ENCODE measurements around the gene TRUB1.
"Not testable (repeated sequence)": the region's sequence is repeated elsewhere in the genome, so short reads cannot be mapped to it uniquely, and the experiment has no call there.

Gene TRUB1

GRCh38 chr10:114925587-114926586 is 12.1 kb upstream of the TRUB1 start:
- no peak for DNase-seq (ENCODE audit: low read depth)

- no peak for DNase-seq (ENCODE audit: low read depth)
Observed at GRCh38 chr10:114928818-114929217, 9.2 kb upstream of the TRUB1 start.

- no peak for DNase-seq (ENCODE audit: low read depth)
Observed at GRCh38 chr10:114930320-114930719, 7.7 kb upstream of the TRUB1 start.

DNA sequence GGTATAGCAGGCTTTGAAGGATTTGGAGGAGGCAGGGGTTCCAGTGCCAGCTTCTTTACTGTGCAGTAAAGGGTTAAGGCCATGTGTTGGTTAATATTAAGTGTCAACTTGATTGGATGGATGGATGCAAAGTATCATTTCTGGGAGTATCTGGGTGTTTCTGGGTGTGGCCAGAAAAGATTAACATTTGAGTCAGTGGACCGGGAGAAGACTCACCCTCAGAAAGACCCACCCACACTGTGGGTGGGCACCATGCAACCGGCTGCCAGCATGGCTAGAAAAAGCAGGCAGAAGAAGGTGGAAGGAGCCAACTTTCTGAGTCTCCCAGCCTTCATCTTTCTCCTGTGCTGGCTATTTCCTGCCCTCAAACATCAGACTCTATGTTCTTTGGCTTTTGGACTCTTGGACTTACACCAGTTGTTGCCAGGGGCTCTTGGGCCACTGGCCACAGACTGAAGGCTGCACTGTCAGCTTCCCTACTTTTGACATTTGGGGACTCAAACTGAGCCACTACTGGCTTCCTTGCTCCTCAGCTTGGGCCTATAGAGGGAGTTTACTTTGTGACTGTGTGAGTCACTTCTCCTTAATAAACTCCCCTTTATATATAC is 6.8 kb upstream of the TRUB1 start:
- DNase-seq (ENCODE audit: low read depth), result no peak

- no peak for DNase-seq (ENCODE audit: low read depth)
Observed at GRCh38 chr10:114932225-114932624, 5.8 kb upstream of the TRUB1 start.

GRCh38 chr10:114932945-114933344 is 5.0 kb upstream of the TRUB1 start:
- no peak for DNase-seq (ENCODE audit: low read depth)

DNA sequence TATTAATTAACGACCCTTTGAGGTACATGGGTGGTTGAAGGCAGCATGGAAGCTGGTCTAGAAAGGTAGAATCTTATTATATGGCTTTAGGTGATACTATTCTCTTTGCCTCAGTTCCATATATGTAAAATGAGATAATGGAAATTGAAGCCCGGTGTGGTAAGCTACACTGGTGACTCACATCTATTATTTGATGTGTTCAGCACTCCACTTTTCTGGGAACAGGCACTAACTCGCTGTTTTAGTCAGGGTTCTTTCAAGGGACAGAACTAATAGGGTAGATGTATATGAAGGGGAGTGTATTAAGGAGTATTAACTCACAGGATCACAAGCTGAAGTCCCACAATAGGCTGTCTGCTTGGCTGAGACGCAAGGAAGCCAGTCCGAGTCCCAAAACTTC is 4.4 kb upstream of the TRUB1 start:
- no peak for DNase-seq (ENCODE audit: low read depth)

DNA sequence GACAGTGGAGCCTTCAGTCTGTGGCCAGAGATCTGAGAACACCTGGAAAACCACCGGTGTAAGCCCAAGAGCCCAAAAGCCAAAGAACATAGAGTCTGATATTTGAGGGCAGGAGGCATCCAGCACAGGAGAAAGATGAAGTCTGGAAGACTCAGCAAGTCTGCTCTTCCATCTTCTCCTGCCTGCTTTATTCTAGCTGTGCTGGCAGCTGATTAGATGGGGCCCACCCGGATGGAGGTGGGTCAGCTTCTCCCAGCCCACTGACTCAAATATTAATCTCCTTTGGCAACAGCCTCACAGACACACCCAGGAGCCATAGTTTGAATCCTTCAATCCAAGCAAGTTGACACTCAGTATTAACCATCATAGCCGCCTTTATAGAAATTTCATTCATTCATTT is 4.0 kb upstream of the TRUB1 start:
- DNase-seq (ENCODE audit: low read depth), result not testable (repeated sequence)

- DNase-seq (ENCODE audit: low read depth), result no peak
Observed at GRCh38 chr10:114938856-114939193, 830 bp downstream of the TRUB1 start.

- no peak for DNase-seq (ENCODE audit: low read depth)
Observed at GRCh38 chr10:114940735-114941134, 2.7 kb downstream of the TRUB1 start.

DNA sequence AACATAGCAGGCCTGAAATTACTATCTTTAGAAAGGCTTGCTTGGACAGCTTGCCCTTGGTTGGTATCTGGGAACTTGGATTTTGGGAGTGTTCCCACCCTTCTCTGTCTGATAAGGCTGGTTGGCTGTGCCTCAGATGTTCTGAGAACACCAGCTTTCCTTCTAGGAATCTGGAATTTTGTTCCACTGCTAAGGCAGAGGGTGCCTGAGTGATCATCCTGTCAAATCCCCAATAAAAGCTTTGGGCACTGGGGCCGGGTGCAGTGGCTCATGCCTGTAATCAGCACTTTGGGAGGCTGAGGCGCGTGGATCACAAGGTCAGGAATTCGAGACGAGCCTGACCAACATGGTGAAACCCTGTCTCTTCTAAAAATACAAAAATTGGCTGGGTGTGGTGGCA is 5.0 kb downstream of the TRUB1 start:
- no peak for DNase-seq (ENCODE audit: low read depth)

DNA sequence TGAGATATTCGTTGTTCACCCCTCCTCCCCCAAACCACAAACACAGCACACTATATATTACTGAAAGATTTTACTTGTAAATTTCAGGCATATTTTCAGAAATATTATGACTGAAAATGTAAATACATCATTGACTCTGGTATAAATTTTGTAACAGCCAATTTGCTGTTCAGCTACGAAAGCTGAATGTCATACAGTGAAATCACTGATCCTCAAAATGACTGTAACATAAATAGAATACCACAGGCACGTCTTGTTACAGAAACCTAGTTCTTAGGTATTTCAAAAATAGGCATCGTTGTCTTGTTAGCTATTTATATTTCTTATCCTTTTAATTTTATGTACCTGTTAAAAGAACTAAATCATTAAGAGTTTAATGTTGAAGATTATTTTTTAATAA is 15.1 kb downstream of the TRUB1 start:
- DNase-seq (ENCODE audit: low read depth), result no peak

DNA sequence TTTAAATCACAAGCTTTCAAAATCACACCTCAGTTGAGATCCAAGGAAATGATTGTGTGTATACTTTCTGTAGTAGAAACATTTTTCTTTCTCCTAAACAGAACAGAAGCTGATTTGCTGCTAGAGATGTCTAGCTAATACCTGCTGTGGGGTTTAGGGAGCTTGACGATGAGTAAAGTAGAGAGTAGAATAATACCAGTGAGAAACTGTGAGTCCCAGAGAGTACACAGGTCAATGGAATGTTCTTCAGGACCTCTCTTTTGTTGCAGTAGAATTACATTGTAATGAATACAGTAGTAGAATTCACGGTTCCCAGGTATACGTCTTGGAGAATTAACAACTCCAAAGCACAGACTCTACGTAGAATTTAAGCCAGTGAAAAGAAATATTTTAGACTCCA is 18.0 kb downstream of the TRUB1 start:
- no peak for DNase-seq (ENCODE audit: low read depth)

DNA sequence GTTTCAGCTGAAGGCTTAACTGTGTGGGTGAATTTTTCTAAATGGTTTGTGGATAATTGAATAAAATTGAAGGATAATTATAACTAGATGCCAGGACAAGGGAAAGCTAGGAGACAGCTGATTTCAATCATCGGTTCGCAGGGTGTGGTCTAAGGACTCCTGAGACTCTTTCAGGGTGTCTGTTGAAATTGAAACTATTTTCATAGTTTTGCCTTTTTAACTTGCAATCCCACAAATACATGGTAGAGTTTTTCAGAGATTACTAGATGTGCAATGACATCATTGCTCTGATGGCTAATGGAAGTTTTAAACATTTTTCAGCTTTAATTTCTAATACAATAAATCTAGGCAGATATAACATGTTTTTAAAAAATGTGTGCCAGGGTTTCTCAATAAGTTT is 18.5 kb downstream of the TRUB1 start:
- DNase-seq (ENCODE audit: low read depth), result no peak

DNA sequence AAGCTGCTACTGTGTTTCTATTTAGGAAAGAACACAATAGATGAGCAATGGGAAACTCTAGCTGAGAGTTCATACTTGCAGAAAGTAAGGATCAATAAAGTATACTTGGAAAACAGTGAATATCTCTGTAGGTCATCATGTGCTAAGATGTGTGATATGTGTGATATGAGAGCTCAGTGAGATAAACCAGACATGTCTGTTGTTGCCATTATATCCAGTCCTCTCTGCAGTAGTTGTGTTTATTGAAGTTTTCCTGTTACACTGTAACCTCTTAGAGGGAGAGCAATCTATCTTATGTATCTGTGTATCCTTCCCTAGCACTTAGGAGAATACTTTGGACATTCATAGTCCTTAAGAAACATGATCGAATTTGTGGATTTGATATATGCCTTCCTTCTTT is 19.1 kb downstream of the TRUB1 start:
- no peak for DNase-seq (ENCODE audit: low read depth)

DNA sequence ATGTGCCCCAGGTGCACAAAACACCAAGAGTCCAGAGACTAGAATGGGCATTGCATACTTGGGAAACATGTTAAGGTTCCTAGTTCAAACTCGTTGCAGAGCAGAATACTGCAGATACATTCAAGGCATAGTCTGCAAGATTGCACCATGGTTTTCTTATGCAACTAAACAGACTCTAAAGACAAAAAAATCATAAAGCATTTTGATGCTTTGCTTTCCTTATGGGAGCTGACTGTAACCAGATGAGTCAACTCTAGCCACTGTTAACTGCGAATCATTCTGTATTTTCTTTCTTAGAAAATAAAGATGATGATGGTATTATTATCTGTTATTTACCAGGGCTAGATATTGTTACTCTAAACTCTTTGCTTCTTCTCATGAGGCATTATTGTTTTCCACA is 19.7 kb downstream of the TRUB1 start:
- DNase-seq (ENCODE audit: low read depth), result no peak

DNA sequence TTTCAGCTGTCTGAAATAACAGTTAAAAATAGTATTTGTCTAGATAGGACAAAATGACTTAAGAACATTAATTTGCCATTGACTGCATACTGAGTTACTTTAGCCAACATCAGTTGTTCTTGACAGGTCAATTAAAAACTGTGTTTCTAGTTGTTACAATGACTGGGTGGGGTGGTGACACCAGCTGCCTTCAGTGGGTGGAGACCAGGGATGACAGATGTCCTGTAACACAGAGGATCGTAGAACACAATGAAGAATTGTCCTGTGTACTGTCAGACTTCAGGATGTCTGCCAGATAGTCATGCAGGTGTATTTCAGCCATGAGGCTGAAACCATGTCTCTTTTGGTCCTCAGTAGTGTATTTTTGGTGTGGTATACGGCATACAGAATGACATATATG is 24.4 kb downstream of the TRUB1 start:
- no peak for DNase-seq (ENCODE audit: low read depth)

- no peak for DNase-seq (ENCODE audit: low read depth)
Observed at GRCh38 chr10:114963908-114964307, 25.9 kb downstream of the TRUB1 start.

DNA sequence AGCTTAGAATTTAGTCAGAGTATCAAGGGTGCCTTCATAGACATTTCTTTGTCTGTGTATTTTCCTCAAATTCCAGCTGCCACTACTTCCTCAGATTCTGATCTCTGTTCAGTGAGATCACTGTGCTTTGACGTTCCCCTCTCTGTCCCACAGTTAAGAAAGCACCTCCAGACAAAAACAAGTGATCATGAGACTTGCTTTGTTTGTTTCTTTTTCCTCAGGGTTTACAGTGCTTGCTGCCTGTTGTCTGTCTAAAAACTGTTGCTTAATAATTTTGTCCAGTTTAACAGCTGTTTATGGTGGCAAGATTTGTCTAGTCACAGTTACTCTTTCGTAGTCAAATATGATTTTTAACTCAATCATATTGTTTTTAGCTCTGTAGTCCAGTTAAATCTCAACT is 29.1 kb downstream of the TRUB1 start:
- DNase-seq (ENCODE audit: low read depth), result no peak

GRCh38 chr10:114970515-114970914 is 32.5 kb downstream of the TRUB1 start:
- no peak for DNase-seq (ENCODE audit: low read depth)

GRCh38 chr10:114973306-114973705 is 35.3 kb downstream of the TRUB1 start:
- DNase-seq (ENCODE audit: low read depth), result no peak

- DNase-seq (ENCODE audit: low read depth), result no peak
Observed at GRCh38 chr10:114973997-114974396, 36.0 kb downstream of the TRUB1 start.

- no peak for DNase-seq (ENCODE audit: low read depth)
Observed at GRCh38 chr10:114974625-114975024, 36.6 kb downstream of the TRUB1 start.

DNA sequence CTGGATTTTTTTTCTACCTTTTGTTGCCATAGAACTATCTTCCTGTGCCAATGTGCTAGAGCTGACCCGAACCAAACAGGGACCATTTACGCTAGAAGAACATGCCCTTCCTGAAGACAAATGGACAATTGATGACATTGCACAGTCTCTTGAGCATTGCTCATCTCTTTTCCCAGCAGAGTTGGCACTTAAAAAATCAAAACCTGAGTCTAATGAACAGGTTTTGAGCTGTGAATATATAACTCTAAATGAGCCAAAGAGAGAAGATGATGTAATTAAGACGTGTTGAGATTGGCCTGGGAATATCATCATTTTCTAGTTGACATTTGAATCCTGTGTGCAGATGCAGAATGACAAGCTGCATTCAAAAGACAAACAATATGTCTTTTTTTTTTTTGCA is 37.1 kb downstream of the TRUB1 start:
- DNase-seq (ENCODE audit: low read depth), result no peak
